OCI-LY3 (cell line): ENCODE results near the gene P2RY6.

Experiments
- H2AFZ ChIP-seq: fragments of 200-600, 300-600 bp; shearing (Covaris generic); 2 replicates; pipeline ENCODE4 v1.6.0; 2014; ENCODE audit warnings: antibody characterized with exemption, low read depth, low read length
- H3K27ac ChIP-seq: fragments of 200-600, 300-600 bp; sonication (generic); 2 replicates; pipeline ENCODE4 v1.5.1; 2014; ENCODE audit warnings: mild to moderate bottlenecking, low read length, moderate library complexity, mixed read lengths
- H3K27me3 ChIP-seq: fragments of 200-600, 300-600 bp; sonication (generic); 2 replicates; pipeline ENCODE4 v1.6.1; 2014; ENCODE audit warnings: low read depth, low read length, mixed read lengths
- H3K36me3 ChIP-seq: fragments of 200-600, 300-600 bp; sonication (generic); replicated peaks from 2 replicates; pipeline ENCODE3; 2014; ENCODE audit warnings: low read depth, low read length, mixed read lengths
- H3K4me1 ChIP-seq: fragments of 300-600, 200-600 bp; sonication (generic); 2 replicates; pipeline ENCODE4 v1.6.1; 2014; ENCODE audit warnings: low read length, mixed read lengths
- H3K4me2 ChIP-seq: fragments of 200-600, 300-600 bp; sonication (generic); 2 replicates; pipeline ENCODE4 v1.6.1; 2014; ENCODE audit warnings: low read length, mixed read lengths
- H3K4me3 ChIP-seq: fragments of 300-600, 200-600 bp; sonication (generic); 2 replicates; pipeline ENCODE4 v1.5.1; 2014; ENCODE audit warnings: antibody characterized with exemption, mild to moderate bottlenecking, low read length, moderate library complexity
- H3K79me2 ChIP-seq: fragments of 300-600, 200-600 bp; shearing (Covaris generic); 2 replicates; pipeline ENCODE4 v1.6.1; 2014; ENCODE audit warnings: mild to moderate bottlenecking, low read length, mixed read lengths
- H3K9ac ChIP-seq: fragments of 300-600, 200-600 bp; shearing (Covaris generic); 2 replicates; pipeline ENCODE4 v1.6.0; 2014; ENCODE audit warnings: mild to moderate bottlenecking, low read length, moderate library complexity
- H3K9me3 ChIP-seq: fragments of 200-600, 300-600 bp; shearing (Covaris generic); 2 replicates; pipeline ENCODE4 v1.6.1; 2014; ENCODE audit warnings: low read length, mixed read lengths; ENCODE audit not compliant: insufficient read depth
- H4K20me1 ChIP-seq: fragments of 200-600, 300-600 bp; sonication (generic); 2 replicates; pipeline ENCODE4 v1.6.1; 2016; ENCODE audit warnings: low read length, mixed read lengths; ENCODE audit not compliant: insufficient read depth
- EZH2phosphoT487 ChIP-seq: fragments of 200-600 bp; shearing (Covaris generic); IDR thresholded peaks from 2 replicates; pipeline ENCODE4 v1.6.1; 2018; ENCODE audit warnings: antibody characterized with exemption, mixed run types, low read depth
- TF ChIP-seq, protein P1 (sequence below): fragments of 200-600, 300-600 bp; sonication (generic); IDR thresholded peaks from 2 replicates; pipeline ENCODE4 v1.5.1; 2014; ENCODE audit warnings: antibody characterized with exemption, low read length, low read depth

P2RY6 gene

GRCh38 chr11:73292525-73292894 is 20.4 kb downstream of the P2RY6 start:
- Histone ChIP-seq H3K4me3 (no peak overlapping the region), H3K27ac (no peak overlapping the region), H2AFZ (no peak overlapping the region), H3K4me1 (peaks cover 43% of the 10 kb centered on the region), H3K79me2 (peaks cover 75% of the 10 kb centered on the region), H3K36me3 (peaks cover 32% of the 10 kb centered on the region), H3K4me2 (no peak overlapping the region), H3K9me3 (no peaks in the 10 kb centered on the region), H3K9ac (no peak overlapping the region), H4K20me1 (peaks cover 68% of the 10 kb centered on the region), H3K27me3 (no peaks in the 10 kb centered on the region)
- no peak for TF ChIP-seq EZH2phosphoT487

GRCh38 chr11:73293356-73293936 is 21.3 kb downstream of the P2RY6 start:
- Histone ChIP-seq H3K36me3 (peaks cover 41% of the 10 kb centered on the region), H3K4me1 (peaks cover 34% of the 10 kb centered on the region), H3K27ac (no peak overlapping the region), H2AFZ (no peak overlapping the region), H4K20me1 (peaks cover 74% of the 10 kb centered on the region), H3K4me3 (no peak overlapping the region), H3K9me3 (no peaks in the 10 kb centered on the region), H3K9ac (no peak overlapping the region), H3K27me3 (no peaks in the 10 kb centered on the region), H3K4me2 (no peak overlapping the region), H3K79me2 (peaks cover 65% of the 10 kb centered on the region)
- TF ChIP-seq, protein P1, sequence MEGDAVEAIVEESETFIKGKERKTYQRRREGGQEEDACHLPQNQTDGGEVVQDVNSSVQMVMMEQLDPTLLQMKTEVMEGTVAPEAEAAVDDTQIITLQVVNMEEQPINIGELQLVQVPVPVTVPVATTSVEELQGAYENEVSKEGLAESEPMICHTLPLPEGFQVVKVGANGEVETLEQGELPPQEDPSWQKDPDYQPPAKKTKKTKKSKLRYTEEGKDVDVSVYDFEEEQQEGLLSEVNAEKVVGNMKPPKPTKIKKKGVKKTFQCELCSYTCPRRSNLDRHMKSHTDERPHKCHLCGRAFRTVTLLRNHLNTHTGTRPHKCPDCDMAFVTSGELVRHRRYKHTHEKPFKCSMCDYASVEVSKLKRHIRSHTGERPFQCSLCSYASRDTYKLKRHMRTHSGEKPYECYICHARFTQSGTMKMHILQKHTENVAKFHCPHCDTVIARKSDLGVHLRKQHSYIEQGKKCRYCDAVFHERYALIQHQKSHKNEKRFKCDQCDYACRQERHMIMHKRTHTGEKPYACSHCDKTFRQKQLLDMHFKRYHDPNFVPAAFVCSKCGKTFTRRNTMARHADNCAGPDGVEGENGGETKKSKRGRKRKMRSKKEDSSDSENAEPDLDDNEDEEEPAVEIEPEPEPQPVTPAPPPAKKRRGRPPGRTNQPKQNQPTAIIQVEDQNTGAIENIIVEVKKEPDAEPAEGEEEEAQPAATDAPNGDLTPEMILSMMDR, result no peak
- TF ChIP-seq EZH2phosphoT487, result no peak

GRCh38 chr11:73294604-73295003 is 22.5 kb downstream of the P2RY6 start:
- no peak for TF ChIP-seq EZH2phosphoT487
- TF ChIP-seq, protein P1, result no peak
- H3K27ac ChIP-seq, result no peak overlapping the region
- peaks cover 41% of the 10 kb centered on the region for H3K36me3 ChIP-seq
- no peak overlapping the region for H3K9ac ChIP-seq
- H3K4me1 ChIP-seq, result peaks cover 24% of the 10 kb centered on the region
- peaks cover 56% of the 10 kb centered on the region for H3K79me2 ChIP-seq
- H3K27me3 ChIP-seq, result no peaks in the 10 kb centered on the region
- no peaks in the 10 kb centered on the region for H3K9me3 ChIP-seq
- peaks cover 73% of the 10 kb centered on the region for H4K20me1 ChIP-seq
- H3K4me2 ChIP-seq, result no peak overlapping the region
- no peak overlapping the region for H2AFZ ChIP-seq
- no peak overlapping the region for H3K4me3 ChIP-seq

DNA sequence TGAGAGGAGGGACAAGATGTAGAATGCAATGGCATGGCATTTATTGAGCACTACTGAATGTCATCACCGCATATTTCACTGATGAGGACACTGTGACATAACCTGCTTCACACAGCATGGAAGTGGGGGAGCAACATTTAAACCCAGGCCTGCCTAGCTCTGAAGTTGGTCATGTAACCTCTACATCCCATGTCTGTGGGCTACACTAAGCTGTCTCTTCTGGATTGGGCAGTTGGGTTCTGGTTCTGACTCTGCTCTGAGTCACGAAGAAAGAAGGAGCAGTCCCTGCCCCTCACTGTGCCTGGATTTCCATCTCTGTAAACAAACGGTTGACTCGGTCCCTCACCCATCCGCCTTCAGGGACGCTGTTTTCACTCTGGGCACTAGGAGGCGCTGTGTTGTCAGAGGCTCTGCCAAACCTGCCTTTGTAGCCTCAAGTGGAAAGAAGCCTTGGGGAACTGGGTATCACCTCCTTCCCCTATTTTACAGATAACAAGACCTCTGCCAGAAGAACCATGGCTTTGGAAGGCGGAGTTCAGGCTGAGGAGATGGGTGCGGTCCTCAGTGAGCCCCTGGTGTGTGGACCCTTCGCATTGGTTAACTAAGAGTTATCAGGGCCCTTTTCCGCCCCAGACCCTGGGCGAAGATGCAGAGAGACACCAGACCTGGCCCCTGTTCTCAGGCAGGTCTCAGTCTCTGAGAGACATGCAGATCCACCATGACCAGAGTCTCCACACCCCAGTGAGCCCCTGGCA is 23.3 kb downstream of the P2RY6 start:
- Histone ChIP-seq H3K27ac (peak overlapping the region; percentile 16; the same call in 1 of the 2 replicates), H3K4me2 (peak overlapping the region; percentile 11; the same call in 1 of the 2 replicates), H3K79me2 (peaks cover 48% of the 10 kb centered on the region), H4K20me1 (peaks cover 69% of the 10 kb centered on the region), H3K27me3 (no peaks in the 10 kb centered on the region), H3K4me3 (no peak overlapping the region), H2AFZ (no peak overlapping the region), H3K9me3 (no peaks in the 10 kb centered on the region), H3K9ac (no peak overlapping the region), H3K4me1 (peaks cover 20% of the 10 kb centered on the region), H3K36me3 (peaks cover 41% of the 10 kb centered on the region)
- TF ChIP-seq, protein P1, result peak; percentile 99
- TF ChIP-seq EZH2phosphoT487, result no peak
